Kidney (tissue), 14 donors: ENCODE measurements around the gene SENP1. TPM values are rescaled to one million over a fixed set of nuclear protein-coding genes. Genes with fewer than 3 reads are reported as not detected.

Source experiments
- DNase-seq, 5 donors: peaks; one replicate each; pipeline ENCODE4 v3.0.0-alpha.2; 2013 to 2020
- FAIRE-seq: peaks from 2 replicates; lab custom pipeline; 2012; peaks lifted over from hg19 to GRCh38; lab: Jason Lieb, UNC
- H3K27ac ChIP-seq, 2 donors: one replicate each; pipeline ENCODE4 v1.7.0; 2013; ENCODE audit warnings: low read depth in 2 of 2, low read length in 2 of 2, inconsistent platforms in 1 of 2
- H3K27me3 ChIP-seq: one replicate; pipeline ENCODE4 v1.7.1; 2013; ENCODE audit warnings: low read length, inconsistent platforms; ENCODE audit not compliant: control insufficient read depth, insufficient read depth
- H3K36me3 ChIP-seq, 3 donors: one replicate each; pipeline versions ENCODE4 v1.7.0 to v1.7.1; 2013; ENCODE audit warnings: low read length in 3 of 3, control low read depth in 1 of 3, inconsistent platforms in 1 of 3; ENCODE audit not compliant: insufficient read depth in 3 of 3, control insufficient read depth in 2 of 3
- H3K4me1 ChIP-seq, 3 donors: one replicate each; pipeline versions ENCODE4 v1.7.0 to v1.7.1; 2013; ENCODE audit warnings: low read length in 3 of 3, inconsistent platforms in 1 of 3, low read depth in 1 of 3; ENCODE audit not compliant: control insufficient read depth in 2 of 3, insufficient read depth in 2 of 3
- H3K4me3 ChIP-seq, 3 donors: one replicate each; pipeline versions ENCODE4 v1.7.0 to v1.8.1; 2013; ENCODE audit warnings: low read length in 3 of 3, control low read depth in 1 of 3, inconsistent platforms in 1 of 3
- H3K9ac ChIP-seq, 3 donors: one replicate each; pipeline versions ENCODE4 v1.7.0 to v1.7.1; 2013; ENCODE audit warnings: low read length in 3 of 3, control low read depth in 1 of 3, inconsistent platforms in 1 of 3
- H3K9me3 ChIP-seq, 3 donors: one replicate each; pipeline versions ENCODE4 v1.7.0 to v1.7.1; 2013; ENCODE audit warnings: low read length in 3 of 3, control low read depth in 1 of 3, inconsistent platforms in 1 of 3; ENCODE audit not compliant: control insufficient read depth in 2 of 3, insufficient read depth in 1 of 3
- CTCF ChIP-seq: IDR thresholded peaks from 3 replicates; pipeline ENCODE4 v1.5.1; 2012; ENCODE audit warnings: mild to moderate bottlenecking, moderate library complexity, borderline replicate concordance; ENCODE audit not compliant: insufficient read depth; ENCODE audit errors: extremely low read depth
- intact Hi-C: fragments of 100-400 bp; cut with DNase I; formaldehyde crosslinking; loops from one replicate; pipeline ENCODE4 v1.11.1; 2022
- polyA plus RNA-seq: library from polyadenylated mRNA; stranded (reverse); fragments of 350-450 nt; fragmentation: Illumina TruSeq; extraction: RNeasy Lipid Tissue Mini Kit (QIAGEN cat#74804); gene quantifications from one replicate; pipeline ENCODE4 v1.2.3, GENCODE V29; 2014; ENCODE audit warnings: low read depth, low replicate concordance; ENCODE audit not compliant: insufficient read depth
- total RNA-seq: library from RNA; stranded (reverse); fragmentation: NEBNext Ultra II Directional; extraction: Animal tissue kit (Norgen Biotek cat#: 25700); gene quantifications from one replicate; pipeline ENCODE4 v1.2.1, GENCODE V29; 2021
- donor health status: control.
- donor health status: control.
- donor health status: control.
- donor health status: control.
- donor health status: control.
- donor health status: DM: yes; HTN: yes; CAD: no.
- donor health status: Normal renal cell carcinoma (clear cell type).

Gene SENP1
- total and polyA plus RNA-seq, 2 donors from 2014 or later, result 3.5 to 19.4 TPM

- TF ChIP-seq CTCF, result no peak
- FAIRE-seq (no peak), DNase-seq (no peak)
- intact Hi-C loops, result no loop called here
- Histone ChIP-seq H3K9me3 (no peaks in the 10 kb centered on the region), H3K36me3 (no peaks in the 10 kb centered on the region), H3K9ac (no peak overlapping the region), H3K27ac (no peak overlapping the region), H3K4me1 (no peaks in the 10 kb centered on the region), H3K4me3 (no peak overlapping the region), H3K27me3 (no peaks in the 10 kb centered on the region)
These were observed 83.0 kb downstream of the SENP1 start for GRCh38 chr12:48022676-48023385.

GRCh38 chr12:48022180-48022521, 83.7 kb downstream of the SENP1 start:
- Histone ChIP-seq H3K4me3 (no peak overlapping the region), H3K27ac (no peak overlapping the region), H3K27me3 (no peaks in the 10 kb centered on the region), H3K4me1 (no peaks in the 10 kb centered on the region), H3K9me3 (no peaks in the 10 kb centered on the region), H3K36me3 (no peaks in the 10 kb centered on the region), H3K9ac (no peak overlapping the region)
- no peak for TF ChIP-seq CTCF
- DNase-seq (no peak), FAIRE-seq (no peak)
- intact Hi-C loops, result no loop called here

- no peak overlapping the region for H3K9ac ChIP-seq
- TF ChIP-seq CTCF, result no peak
- no peak overlapping the region for H3K27ac ChIP-seq
- no peaks in the 10 kb centered on the region for H3K4me1 ChIP-seq
- no peak overlapping the region for H3K4me3 ChIP-seq
- no peaks in the 10 kb centered on the region for H3K27me3 ChIP-seq
- DNase-seq (no peak), FAIRE-seq (no peak)
- H3K36me3 ChIP-seq, result no peaks in the 10 kb centered on the region
- intact Hi-C loops, result no loop called here
- no peaks in the 10 kb centered on the region for H3K9me3 ChIP-seq
These were observed 84.2 kb downstream of the SENP1 start for GRCh38 chr12:48021485-48022179.
